NCI-H524 (cell line): ENCODE measurements around the gene ZNF76.

ENCODE experiments used
- DNase-seq, 2 experiments: peaks; one replicate each; lab custom pipeline; 2025; lab: John Stamatoyannopoulos, UW

Gene ZNF76

GRCh38 chr6:35237476-35237875 is 22.1 kb upstream of the ZNF76 start:
- no peak for DNase-seq

DNA sequence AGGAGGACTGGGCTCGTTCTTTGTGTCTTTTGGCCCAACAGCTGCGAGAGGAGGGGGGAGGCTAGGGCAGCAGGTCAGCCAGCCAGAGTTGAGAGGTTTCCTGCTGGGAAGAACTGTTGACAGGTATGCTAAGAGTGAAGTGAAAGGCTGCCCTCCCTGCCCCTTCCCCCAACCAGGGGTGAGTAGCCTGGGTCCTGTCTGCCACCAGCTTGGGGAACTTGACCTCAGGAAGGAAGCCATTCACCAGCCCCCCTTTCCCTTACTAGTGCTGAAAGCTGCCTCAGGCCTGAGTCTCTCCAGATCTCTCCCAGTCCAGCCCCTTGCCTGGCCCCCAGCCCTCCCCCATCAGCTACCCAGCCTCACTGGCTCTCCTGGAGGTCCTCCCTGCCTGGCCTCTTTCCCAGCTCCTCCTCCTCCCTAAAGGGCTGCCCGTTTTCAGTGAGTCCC is 20.7 kb upstream of the ZNF76 start:
- no peak for DNase-seq

DNA sequence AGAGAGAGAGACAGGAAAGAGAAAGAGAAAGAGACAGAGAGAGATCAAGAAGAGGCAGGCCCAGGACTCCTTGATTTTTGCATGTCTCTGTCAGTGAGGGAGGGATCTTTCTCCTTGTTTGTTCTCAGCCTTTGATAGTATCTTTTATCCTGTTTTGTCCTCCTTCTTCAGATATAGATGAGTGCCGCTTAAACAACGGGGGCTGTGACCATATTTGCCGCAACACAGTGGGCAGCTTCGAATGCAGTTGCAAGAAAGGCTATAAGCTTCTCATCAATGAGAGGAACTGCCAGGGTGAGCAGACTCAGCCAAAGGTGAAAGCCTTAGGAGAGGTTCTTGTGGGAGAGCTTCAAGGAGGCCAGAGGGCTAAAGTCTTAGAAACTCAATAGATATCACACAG is 20.0 kb upstream of the ZNF76 start:
- DNase-seq = no peak

- peak in 1 of 2 experiments; percentile 62 for DNase-seq
These were observed 18.4 kb upstream of the ZNF76 start for GRCh38 chr6:35240838-35241801.

- no peak for DNase-seq
These were observed 17.0 kb upstream of the ZNF76 start for GRCh38 chr6:35242486-35242885.

GRCh38 chr6:35242906-35243305 is 16.6 kb upstream of the ZNF76 start:
- no peak for DNase-seq

GRCh38 chr6:35243386-35243958 is 16.1 kb upstream of the ZNF76 start:
- DNase-seq = no peak

GRCh38 chr6:35244551-35244950 is 15.0 kb upstream of the ZNF76 start:
- DNase-seq = no peak

DNA sequence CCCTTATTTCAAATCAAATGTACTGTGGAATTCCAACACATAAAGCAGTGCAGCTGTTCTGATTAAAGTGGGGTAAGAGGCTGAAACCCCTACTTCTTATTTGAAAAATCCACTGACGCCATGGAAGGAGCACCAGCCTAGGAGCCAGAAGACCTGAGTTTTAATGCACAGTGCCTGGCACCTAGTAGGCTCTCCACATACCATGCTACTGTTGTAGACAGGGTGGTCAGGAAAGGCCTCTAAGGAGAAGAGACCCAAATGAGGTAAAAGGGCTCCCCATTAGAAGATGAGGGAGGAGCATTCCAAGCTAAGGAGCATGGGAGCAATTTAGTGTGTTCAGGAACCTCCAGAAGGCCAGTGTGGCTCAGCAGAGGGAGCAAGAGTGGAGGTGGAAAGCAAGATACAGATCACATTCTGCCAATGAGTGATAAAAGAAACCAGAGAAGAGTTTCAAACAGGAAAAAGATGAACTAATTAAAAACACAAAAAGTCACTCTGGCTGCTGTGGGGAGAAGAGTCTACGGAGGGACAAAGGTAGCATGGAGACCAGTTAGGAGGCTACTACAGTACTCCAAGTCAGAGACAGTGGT is 11.8 kb upstream of the ZNF76 start:
- no peak for DNase-seq

DNA sequence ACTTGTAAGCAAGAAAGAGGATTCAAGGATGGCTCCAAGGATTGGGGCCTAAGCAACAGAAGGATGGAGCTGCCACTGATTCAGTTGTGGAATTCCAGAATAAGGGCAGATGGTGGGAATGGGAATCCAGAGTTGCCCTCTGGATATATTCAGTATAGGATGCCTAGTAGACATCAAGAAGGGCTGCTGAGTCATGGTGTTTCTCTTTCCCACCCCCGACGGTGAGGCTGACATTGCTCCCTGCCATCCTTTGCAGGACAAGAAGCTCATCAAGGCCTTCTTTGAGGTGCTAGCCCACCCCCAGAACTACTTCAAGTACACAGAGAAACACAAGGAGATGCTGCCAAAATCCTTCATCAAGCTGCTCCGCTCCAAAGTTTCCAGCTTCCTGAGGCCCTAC is 11.2 kb upstream of the ZNF76 start:
- DNase-seq = no peak

GRCh38 chr6:35248965-35249364 is 10.6 kb upstream of the ZNF76 start:
- DNase-seq = no peak

DNA sequence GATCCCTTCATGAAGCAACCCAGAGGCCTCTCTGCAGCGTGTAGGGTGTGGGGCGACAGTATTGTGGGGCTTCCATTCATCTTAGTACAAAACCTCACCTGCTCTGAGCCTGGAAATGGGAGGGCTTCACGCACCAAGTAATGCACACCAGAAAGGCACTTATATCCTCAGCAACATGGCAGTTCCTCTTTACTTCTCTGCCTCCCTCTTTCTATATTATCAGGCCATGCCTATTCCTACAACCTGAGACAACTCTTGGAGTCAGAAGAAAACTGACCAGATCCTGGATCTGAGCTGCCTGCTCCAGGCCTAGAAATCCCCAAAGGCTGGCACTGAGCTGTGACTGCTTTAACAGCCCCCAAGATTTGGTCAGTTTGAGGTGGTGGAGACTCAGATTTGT is 7.6 kb upstream of the ZNF76 start:
- DNase-seq = no peak

DNA sequence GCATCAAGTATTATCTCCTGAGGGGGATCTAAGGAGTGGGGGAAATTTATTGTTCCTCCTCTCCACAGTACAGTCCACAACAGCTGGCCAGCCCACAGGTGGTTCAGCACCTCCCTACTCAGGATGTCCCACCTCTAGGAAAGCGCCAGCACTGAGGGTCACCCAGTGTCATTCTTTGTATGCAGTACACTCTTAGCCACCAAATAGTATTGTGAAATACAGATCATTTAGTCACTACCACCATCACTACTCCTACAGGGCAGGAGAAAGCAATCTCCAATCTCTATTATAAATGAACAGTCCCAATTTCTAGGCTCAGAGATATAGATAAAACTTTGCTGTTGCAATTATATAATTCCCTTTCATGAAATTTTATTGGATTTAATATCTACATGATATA is 6.3 kb upstream of the ZNF76 start:
- DNase-seq = no peak

GRCh38 chr6:35258336-35258735 is 1.2 kb upstream of the ZNF76 start:
- no peak for DNase-seq

- peak in 1 of 2 experiments; percentile 71 for DNase-seq
These were observed 709 bp upstream of the ZNF76 start for GRCh38 chr6:35258858-35259193.

GRCh38 chr6:35259948-35260590 is 534 bp downstream of the ZNF76 start:
- peak; percentile 16 to 68 for DNase-seq

DNA sequence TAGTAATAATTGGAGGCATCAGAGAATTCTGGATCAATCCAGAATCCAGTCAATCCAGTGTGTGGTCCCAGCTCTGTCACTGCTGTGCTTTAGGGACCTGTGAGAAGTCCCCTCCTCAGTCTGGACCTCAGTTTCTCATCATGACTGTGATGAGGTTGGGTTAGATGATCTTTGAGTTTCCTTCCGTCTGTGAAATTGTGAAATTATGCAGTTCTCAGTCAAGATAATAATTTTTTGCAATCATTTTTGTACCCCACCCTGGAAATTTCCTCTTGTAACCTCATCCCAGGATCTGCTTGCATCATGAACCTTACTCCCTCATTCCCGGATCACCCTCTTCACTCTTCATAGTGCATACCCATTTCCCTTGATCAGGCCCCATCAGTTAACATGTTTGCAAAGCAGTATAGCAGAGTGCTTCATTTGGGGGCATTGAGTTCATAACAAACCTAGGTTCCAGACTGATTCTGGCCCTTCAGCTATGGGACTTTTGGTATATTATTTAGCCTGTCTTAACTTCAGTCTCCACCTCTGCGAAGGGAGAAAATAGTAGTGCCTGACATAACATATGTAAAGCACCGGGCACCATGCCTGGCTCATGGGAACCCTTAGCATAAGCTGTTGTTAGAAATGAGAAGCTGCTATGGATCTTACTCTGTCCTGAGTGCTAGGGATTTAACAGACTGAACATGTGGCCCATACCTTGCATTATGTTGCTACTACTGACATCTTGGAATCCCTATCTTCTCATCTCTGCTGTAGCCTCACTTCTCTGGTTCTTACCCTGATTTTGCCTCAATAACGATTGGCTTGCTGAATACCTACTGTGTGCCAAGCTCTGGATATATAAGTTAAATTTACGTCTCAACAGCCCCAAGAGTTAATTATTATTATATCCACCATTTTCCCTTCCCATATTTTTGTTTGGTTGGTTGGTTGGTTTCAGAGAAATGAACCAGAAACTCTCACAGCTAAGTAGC is 1.3 kb downstream of the ZNF76 start:
- DNase-seq = peak in 1 of 2 experiments; percentile 33

DNA sequence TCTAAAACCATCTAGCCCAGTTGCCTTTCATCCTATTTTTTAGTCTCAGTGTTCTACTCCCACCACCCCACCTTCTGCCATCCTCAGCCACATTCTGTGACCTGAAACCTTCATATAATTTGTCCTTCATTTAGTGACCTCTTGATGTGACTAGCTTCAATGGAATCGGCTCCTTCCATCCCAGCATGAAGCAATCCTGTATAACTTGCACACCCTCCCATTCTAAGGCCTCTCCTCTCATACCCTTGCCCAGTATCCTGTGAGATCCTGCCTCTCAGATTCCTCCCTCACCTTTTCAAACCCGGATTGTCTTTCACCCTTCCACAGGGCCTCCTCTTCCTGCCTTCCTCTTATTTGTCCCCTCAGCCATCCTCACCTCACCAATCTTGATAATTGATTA is 3.1 kb downstream of the ZNF76 start:
- no peak for DNase-seq

DNA sequence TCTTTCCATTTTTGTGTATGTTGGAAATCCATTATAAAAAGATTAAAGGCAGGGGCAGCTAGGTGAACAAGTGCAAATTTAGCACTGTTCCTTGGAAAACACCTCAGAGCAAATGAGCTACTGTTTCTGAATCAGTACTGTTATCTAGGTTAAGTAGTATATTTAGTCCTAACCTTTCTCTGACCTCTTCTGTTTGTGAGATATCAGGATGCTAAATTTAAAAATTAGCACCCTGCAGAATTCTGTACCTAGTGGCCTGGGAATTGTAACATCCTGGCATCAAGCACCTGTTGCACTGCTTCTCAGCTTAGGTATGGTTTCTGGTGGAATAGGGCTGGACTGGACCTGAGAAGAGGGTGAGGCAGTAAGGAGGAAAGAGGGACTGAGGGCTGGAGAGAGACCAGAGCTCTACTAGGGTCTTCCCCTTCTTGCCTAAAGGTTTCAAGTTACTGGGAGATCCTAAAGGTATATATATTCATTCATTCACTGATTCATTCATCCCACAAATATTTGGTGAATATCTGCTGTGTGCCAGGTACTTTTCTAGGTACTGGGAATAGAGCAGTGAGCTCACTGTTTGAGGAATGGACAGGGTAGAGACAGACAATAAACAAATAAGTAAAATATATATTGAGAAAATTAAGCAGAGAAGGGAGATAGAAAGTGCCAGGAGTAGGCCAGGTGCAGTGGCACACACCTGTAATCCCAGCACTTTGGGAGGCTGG is 5.2 kb downstream of the ZNF76 start:
- DNase-seq = no peak

- DNase-seq = no peak
These were observed 6.0 kb downstream of the ZNF76 start for GRCh38 chr6:35265523-35265922.

DNA sequence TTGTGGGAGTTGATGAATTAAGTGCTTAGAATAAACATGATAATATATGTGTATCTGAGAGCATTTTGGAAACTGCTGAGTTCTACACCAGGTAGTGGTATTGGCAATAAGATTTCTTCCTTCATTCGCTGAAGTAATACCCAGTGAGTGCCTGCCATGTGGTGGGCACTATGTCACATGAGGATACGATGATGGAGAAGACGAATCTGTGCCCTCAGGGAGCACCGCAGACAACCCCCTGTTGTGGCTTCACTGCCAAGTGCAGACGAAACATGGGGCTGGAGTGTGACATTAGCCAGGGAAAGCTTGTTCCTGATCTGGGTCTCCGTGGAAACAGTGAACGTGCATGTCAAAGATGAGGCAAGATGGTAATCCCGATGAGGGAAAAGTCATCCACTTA is 7.9 kb downstream of the ZNF76 start:
- no peak for DNase-seq
